HL-60 (cell line): ENCODE data around the gene SHROOM4.

Experiments
- CTCF ChIP-seq: IDR thresholded peaks from one replicate; pipeline ENCODE4 v1.5.1; 2011; ENCODE audit warnings: low read length, control low read depth, inconsistent platforms; ENCODE audit not compliant: insufficient read depth
- GABPA ChIP-seq: IDR thresholded peaks from 2 replicates; pipeline ENCODE4 v1.6.1; 2012; ENCODE audit warnings: low read depth
- POLR2AphosphoS5 ChIP-seq: IDR thresholded peaks from 2 replicates; pipeline ENCODE4 v1.6.1; 2012; ENCODE audit warnings: low read depth

GRCh38 chrX:50643525-50644137, 170.4 kb downstream of the SHROOM4 start:
- no peak for TF ChIP-seq CTCF
- TF ChIP-seq GABPA: no peak
- no peak for TF ChIP-seq POLR2AphosphoS5
